C4-2B (cell line): ENCODE results near the gene SMIM35.

ENCODE experiments used
- CTCF ChIP-seq: fragments of 450-650 bp; conservative IDR thresholded peaks from 2 replicates; pipeline ENCODE4 v1.5.1; 2017; ENCODE audit warnings: mild to moderate bottlenecking
- ZFX ChIP-seq: fragments of 450-650 bp; IDR thresholded peaks from 2 replicates; pipeline ENCODE4 v1.6.1; 2017

- no peak for TF ChIP-seq CTCF
- TF ChIP-seq ZFX = no peak
Measured at GRCh38 chr11:118132385-118133151, 45.8 kb upstream of the SMIM35 start.
